Measurements from ENCODE around the gene C11orf52. TPM values are rescaled to one million over a fixed set of nuclear protein-coding genes. Genes with fewer than 3 reads are reported as not detected.

The C11orf52 gene
- total and polyA plus RNA-seq, 8 donors: 9.3 to 23.3 (median 12.6) TPM

DNA sequence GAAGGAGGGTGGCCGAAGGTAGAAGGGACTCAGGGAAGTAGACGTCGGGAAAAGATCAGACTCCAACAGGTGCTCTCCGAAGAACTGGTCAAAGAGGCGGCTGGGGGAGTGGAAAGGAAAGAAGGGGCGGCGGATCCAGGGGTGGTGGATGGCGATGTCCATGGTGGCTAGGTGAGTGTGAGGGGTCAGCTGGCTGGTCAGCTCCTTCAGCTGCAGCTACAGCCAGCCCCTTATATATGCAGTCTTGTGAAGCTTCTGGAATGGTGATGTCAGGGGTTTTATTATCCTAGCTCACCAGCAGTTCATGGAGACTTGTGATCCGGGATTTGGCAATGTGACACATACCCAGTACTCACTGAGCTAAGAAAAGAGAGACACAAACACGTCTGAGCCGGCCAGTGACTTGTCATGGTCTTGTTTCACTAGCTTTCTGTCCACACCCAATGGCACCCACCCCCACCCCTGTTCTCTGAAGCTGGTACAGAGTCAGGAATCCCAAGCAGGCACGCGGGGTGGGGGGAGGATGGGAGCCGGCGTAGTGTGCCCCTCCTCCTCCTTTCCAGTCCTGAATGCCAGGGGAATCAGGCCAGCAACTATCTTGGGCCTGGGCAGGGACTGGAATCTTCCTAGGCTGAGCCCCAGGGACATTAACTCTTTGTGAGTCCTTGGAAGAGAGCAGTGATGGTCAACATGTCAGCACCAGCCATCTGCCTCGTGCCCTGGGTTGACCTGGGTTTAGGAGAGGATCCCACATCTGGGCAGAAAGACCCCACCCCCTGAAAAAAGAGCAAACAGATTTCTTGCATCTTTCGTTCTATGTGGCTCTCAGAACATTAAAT lies 6.9 kb upstream of the C11orf52 start, which contains the start of gene CRYAB:
Gene CRYAB, minus strand, starts transcription at position 208 of the 839 bp plus-strand sequence. Its CDS starts 46 bp downstream, at position 162.
- intact Hi-C loops (cut with DNase I): no loop called here
- Histone ChIP-seq H3K27ac (peak within 1 kb of the TSS; percentile 50 to 74 (median 66)), H3K36me3 (no peaks in the 10 kb centered on the region), H3K4me3 (peak within 1 kb of the TSS in 2 of 4 donors; percentile 15 to 20), H3K4me1 (peaks cover 15 to 16% (median 16%) of the 10 kb centered on the region in 3 donors), H3K9me3 (no peaks in the 10 kb centered on the region), H3K27me3 (no peaks in the 10 kb centered on the region)
- TF ChIP-seq CTCF (IDR thresholded peaks at IDR 0.05): no peak
- peak; percentile 64 to 79 (median 72) for ATAC-seq
- FAIRE-seq: peak; percentile 13
- DNase-seq: peak; percentile 56 to 68 (median 66)
- WGBS, 2 donors: 20 to 29% methylated on average over 17 of the region's 17 CpGs

DNA sequence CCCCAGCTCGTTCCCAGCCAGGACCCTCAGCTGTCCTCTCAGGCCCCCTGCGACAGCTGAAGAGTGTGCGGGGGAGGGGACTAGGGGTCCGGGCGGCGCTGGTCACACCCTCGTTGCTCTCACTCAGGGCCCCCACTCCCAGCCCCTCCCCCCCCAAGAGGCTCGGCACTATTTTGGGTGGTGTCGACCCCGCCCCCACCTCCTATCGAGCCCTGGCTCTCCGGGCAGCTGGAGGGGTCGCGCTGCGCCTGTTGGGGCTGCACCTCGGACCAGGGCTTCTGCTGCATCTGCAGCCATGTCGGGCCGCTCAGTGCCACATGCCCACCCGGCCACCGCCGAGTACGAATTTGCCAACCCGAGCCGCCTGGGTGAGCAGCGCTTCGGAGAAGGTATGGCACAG lies 6.2 kb upstream of the C11orf52 start, which contains the start of gene HSPB2:
Gene HSPB2, plus strand, starts transcription at position 200 of the 400 bp plus-strand sequence. Its CDS starts 96 bp downstream, at position 296.
- ATAC-seq: no peak
- peak in 3 of 6 donors; percentile 42 to 66 (median 58) for DNase-seq
- no peaks in the 10 kb centered on the region for H3K36me3 ChIP-seq
- H3K4me1 ChIP-seq: peaks cover 15 to 17% (median 16%) of the 10 kb centered on the region in 3 donors
- WGBS, 2 donors: 45% methylated on average over 15 to 26 of the region's 26 CpGs
- no peaks in the 10 kb centered on the region for H3K27me3 ChIP-seq
- no peaks in the 10 kb centered on the region for H3K9me3 ChIP-seq
- no peak for TF ChIP-seq CTCF (IDR thresholded peaks at IDR 0.05)
- intact Hi-C loops (cut with DNase I): no loop called here
- peak within 1 kb of the TSS; percentile 50 to 74 (median 66) for H3K27ac ChIP-seq
- no peak for FAIRE-seq
- peak within 1 kb of the TSS in 2 of 4 donors; percentile 15 to 20 for H3K4me3 ChIP-seq

GRCh38 chr11:111913031-111913861 lies 5.5 kb upstream of the C11orf52 start:
- no peak for ATAC-seq
- peak in 1 of 6 donors; percentile 62 for DNase-seq

GRCh38 chr11:111913997-111914396 lies 4.7 kb upstream of the C11orf52 start:
- ATAC-seq (peak in 2 of 4 donors; percentile 7 to 23), FAIRE-seq (no peak), DNase-seq (peak in 2 of 6 donors; percentile 48 to 51)
- Histone ChIP-seq H3K27me3 (no peaks in the 10 kb centered on the region), H3K4me1 (peaks cover 24 to 26% (median 24%) of the 10 kb centered on the region in 3 donors), H3K27ac (peak overlapping the region; percentile 49 to 71 (median 62)), H3K4me3 (no peak overlapping the region), H3K9me3 (no peaks in the 10 kb centered on the region), H3K36me3 (no peaks in the 10 kb centered on the region)
- intact Hi-C loops (cut with DNase I): no loop called here
- no peak for TF ChIP-seq CTCF (IDR thresholded peaks at IDR 0.05)
- WGBS, 2 donors: 39 to 53% methylated on average over 4 of the region's 4 CpGs

More at GRCh38 chr11:111913031-111913861, 5.5 kb upstream of the C11orf52 start:
- H3K27me3 ChIP-seq: no peaks in the 10 kb centered on the region
- peak overlapping the region in 1 of 4 donors; percentile 15 for H3K4me3 ChIP-seq
- peak overlapping the region; percentile 17 to 71 (median 50) for H3K27ac ChIP-seq
- no peak for TF ChIP-seq CTCF (IDR thresholded peaks at IDR 0.05)
- no peak for FAIRE-seq
- H3K36me3 ChIP-seq: no peaks in the 10 kb centered on the region
- no peaks in the 10 kb centered on the region for H3K9me3 ChIP-seq
- intact Hi-C loops (cut with DNase I): no loop called here
- 76 to 80% methylated on average over 24 of the region's 24 CpGs for WGBS, 2 donors
- peaks cover 22 to 24% (median 23%) of the 10 kb centered on the region in 3 donors for H3K4me1 ChIP-seq

Measured in pancreas (tissue), 10 donors.